AG04449 (cell line): Measurements from ENCODE around the gene USP34.

Experiments
- CTCF ChIA-PET: fragments of 350-600 bp; formaldehyde crosslinking; extraction: SDS; loops from one replicate; lab custom pipeline; 2021; ENCODE audit warnings: antibody characterized with exemption; lab: Yijun Ruan, JAX
- POLR2A ChIA-PET: fragments of 400-600, 350-600 bp; formaldehyde crosslinking; extraction: SDS; loops from one replicate; lab custom pipeline; 2020; ENCODE audit warnings: antibody characterized with exemption, inconsistent platforms; lab: Yijun Ruan, JAX
- DNase-seq: peaks from one replicate; pipeline ENCODE4 v3.0.0-alpha.2; 2010; ENCODE audit warnings: low read depth, low spot score
- H3K4me3 ChIP-seq: 2 replicates; pipeline ENCODE4 v1.5.1; 2011; ENCODE audit warnings: low read depth, mild to moderate bottlenecking, control low read depth, low read length
- CTCF ChIP-seq: IDR thresholded peaks from one replicate; pipeline ENCODE4 v1.5.1; 2011; ENCODE audit warnings: mild to moderate bottlenecking, moderate library complexity, low read length, control low read depth, inconsistent platforms; ENCODE audit not compliant: insufficient read depth; ENCODE audit errors: missing control alignments

The USP34 gene

GRCh38 chr2:61178603-61179545 lies 292.0 kb downstream of the USP34 start:
- POLR2A ChIA-PET, result no interaction called here
- DNase-seq, result no peak
- CTCF ChIA-PET, result interaction anchor here (1.7 kb wide), 1 partner anchor 44 kb away, joined by 5 read pairs; no protein-coding TSS in a partner anchor
- H3K4me3 ChIP-seq, result peak overlapping the region; percentile 77
- no peak for TF ChIP-seq CTCF

DNA sequence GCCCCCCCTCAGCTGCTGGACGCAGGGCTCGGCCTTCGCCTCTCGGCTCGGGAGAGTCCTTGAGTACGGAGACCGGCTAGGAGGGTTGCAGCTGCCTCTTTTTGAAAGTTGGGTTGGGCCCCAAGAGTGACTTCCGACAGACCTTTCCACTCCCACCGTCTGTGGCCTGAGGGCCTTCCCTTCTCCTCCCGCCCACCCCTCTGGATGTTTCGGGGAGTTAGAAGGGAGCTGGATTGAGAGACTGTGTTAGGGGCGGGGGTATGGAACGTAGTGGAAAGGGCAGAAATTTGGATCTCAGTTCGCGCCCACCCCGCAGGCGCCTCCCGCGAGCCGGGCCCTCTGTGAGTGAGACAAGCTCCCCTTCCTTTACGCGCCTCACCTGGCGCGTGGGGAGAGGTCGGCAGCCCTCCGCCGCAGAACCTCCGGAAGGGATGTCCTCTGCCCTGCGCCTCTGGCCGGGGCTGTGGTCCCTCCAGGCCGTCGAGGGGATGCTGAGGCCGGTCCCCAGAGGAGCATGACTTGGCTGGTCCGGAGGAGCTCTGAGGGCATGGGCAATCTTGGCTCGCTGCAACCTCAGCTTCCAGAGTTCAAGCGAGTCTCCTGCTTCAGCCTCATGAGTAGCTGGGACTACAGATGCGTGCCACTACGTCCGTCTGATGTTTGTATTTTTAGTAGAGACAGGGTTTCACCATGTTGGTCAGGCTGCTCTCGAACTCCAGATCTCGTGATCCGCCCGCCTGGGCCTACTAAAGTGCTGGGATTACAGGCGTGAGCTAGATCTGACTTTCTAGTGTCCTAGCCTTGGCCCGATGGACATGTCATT lies 292.9 kb downstream of the USP34 start:
- no peak for DNase-seq
- ChIA-PET POLR2A (interaction anchor here (0.7 to 1.0 kb wide), 2 partner anchors 102 to 152 kb away, joined by 3 to 4 read pairs; no protein-coding TSS in a partner anchor), CTCF (interaction anchor here (1.7 kb wide), 1 partner anchor 43 kb away, joined by 5 read pairs; no protein-coding TSS in a partner anchor)
- H3K4me3 ChIP-seq, result peak overlapping the region; percentile 77
- TF ChIP-seq CTCF, result no peak

DNA sequence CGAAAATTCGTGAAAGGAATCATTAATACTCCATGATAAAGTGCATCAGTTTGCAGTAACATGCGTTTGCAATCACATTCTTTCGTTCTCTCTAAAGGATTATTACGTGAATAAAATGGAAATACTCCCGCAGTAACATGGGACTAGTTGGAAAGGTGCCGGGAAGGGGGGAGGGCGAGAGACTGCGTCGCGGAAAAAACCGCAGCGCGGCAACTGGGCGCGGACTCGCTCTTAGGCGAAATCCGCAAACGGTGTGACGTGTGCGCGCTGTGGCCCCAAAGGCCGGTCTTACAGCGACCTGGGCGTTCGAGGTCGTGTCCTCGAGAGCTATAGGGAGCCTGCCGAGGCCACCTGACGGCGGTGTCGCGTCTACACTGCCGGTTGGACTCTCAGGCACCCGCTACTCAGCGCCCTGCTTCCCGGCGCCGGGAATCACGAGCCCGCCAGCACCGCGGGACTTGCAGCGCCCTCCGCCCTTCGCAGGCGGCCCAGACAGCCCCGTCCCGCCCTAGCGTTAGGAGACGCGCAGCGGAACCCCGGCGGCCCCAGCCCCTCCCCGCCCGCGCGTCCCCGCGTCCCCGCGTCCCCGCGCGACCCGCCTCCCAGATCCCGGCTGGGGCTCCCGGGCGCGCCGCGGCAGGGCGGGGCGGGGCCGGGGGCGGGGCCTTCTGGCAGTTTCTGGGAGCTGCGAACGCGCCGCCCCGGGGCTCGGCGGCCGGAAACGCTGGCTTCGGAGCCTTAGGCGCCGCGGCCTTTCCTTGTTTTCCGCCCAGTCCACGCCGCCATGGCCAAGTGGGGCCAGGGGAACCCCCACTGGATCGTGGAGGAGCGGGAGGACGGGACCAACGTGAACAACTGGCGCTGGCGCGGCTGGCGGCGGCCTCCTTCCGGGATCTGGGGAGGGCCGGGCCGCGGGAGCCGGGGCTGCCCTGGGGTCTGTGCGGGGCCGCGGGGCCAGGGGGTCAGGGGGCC lies 293.8 kb downstream of the USP34 start:
- POLR2A ChIA-PET, result interaction anchor here (0.8 to 1.0 kb wide), 2 partner anchors 40 to 153 kb away, joined by 3 to 4 read pairs; no protein-coding TSS in a partner anchor
- peak; percentile 19 for TF ChIP-seq CTCF
- DNase-seq, result no peak
- H3K4me3 ChIP-seq, result peak overlapping the region; percentile 86
- CTCF ChIA-PET, result interaction anchor here (0.6 to 1.1 kb wide), 3 partner anchors 10 to 487 kb away, joined by 3 to 4 read pairs (median 3); partner anchors contain the start of gene C2orf74

- CTCF ChIA-PET, result no interaction called here
- POLR2A ChIA-PET, result no interaction called here
- DNase-seq, result no peak
- TF ChIP-seq CTCF, result no peak
- H3K4me3 ChIP-seq, result no peak overlapping the region
Measured at GRCh38 chr2:61175036-61175435, 295.9 kb downstream of the USP34 start.

DNA sequence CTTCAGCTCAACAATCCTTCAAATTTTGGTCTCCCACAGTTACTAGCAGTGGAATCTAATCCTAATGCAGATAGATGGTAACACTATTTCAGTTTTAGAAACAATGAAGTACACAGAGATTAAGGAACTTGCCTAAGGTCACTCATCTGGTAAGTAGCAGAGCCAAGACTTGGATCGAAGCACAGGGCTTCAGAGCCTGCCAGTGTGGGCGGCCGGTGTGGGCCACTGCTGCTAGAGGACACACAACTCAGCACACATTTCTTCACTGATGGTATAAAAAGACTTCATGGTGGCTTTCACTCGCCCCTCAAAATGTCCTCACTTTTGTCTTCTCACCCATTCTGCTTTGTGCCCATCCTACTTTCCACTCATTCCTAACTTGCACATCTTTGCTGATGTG lies 297.8 kb downstream of the USP34 start:
- ChIA-PET CTCF (no interaction called here), POLR2A (no interaction called here)
- H3K4me3 ChIP-seq, result no peak overlapping the region
- DNase-seq, result no peak
- no peak for TF ChIP-seq CTCF
